Activated naive CD8-positive, alpha-beta T cell treated with anti-CD3 and anti-CD28 coated beads, Interleukin-2, amount 10 ng/mL, durations not matched to agents 7 days and 5 days (primary cell): ENCODE measurements around the gene TIMD4. TPM values are rescaled to one million over a fixed set of nuclear protein-coding genes. Genes with fewer than 3 reads are reported as not detected.
"Not testable (repeated sequence)": the region's sequence is repeated elsewhere in the genome, so short reads cannot be mapped to it uniquely, and the experiment has no call there.

Experiments used
- ATAC-seq: fragments of 150-1000 bp; cut with Tn5 transposase; one replicate; pipeline ENCODE4 v1.10.0; 2021; ENCODE audit warnings: low read depth, moderate library complexity
- POLR2A ChIA-PET: fragments of 350-600 bp; sonication (Branson Sonifier 250); formaldehyde crosslinking; loops from one replicate; lab custom pipeline; 2021; ENCODE audit warnings: antibody characterized with exemption; lab: Charles Lee
- DNase-seq: peaks from one replicate; pipeline ENCODE4 v3.0.0; 2021
- H3K27ac Mint-ChIP-seq: one replicate; pipeline ENCODE4 v1.8.0; 2022; ENCODE audit warnings: mild to moderate bottlenecking, mixed read lengths
- H3K27me3 Mint-ChIP-seq: one replicate; pipeline ENCODE4 v1.8.0; 2022; ENCODE audit warnings: mild to moderate bottlenecking, moderate library complexity, mixed read lengths
- H3K36me3 Mint-ChIP-seq: one replicate; pipeline ENCODE4 v1.8.0; 2021; ENCODE audit warnings: mild to moderate bottlenecking, mixed read lengths
- H3K4me1 Mint-ChIP-seq: one replicate; pipeline ENCODE4 v1.8.0; 2021; ENCODE audit warnings: mixed read lengths
- H3K4me3 Mint-ChIP-seq: one replicate; pipeline ENCODE4 v1.8.0; 2022; ENCODE audit warnings: mild to moderate bottlenecking, moderate library complexity, mixed read lengths
- H3K9me3 Mint-ChIP-seq: one replicate; pipeline ENCODE4 v1.8.0; 2021; ENCODE audit warnings: mixed read lengths
- total RNA-seq, 2 experiments: library from RNA; stranded (reverse); gene quantifications; one replicate each; pipeline ENCODE4 v1.2.3, GENCODE V29; 2021

Gene TIMD4
- total RNA-seq, 2 experiments from 2014 or later, result 3.7 to 4.9 TPM

- peak overlapping the region; percentile 67 for H3K27ac Mint-ChIP-seq
- peaks cover 31% of the 10 kb centered on the region for H3K4me1 Mint-ChIP-seq
- peaks cover 47% of the 10 kb centered on the region for H3K36me3 Mint-ChIP-seq
- H3K27me3 Mint-ChIP-seq, result no peaks in the 10 kb centered on the region
- DNase-seq (peak; percentile 61), ATAC-seq (peak; percentile 89)
- peaks cover 8% of the 10 kb centered on the region for H3K9me3 Mint-ChIP-seq
- POLR2A ChIA-PET, result no interaction called here
- peak overlapping the region; percentile 13 for H3K4me3 Mint-ChIP-seq
These were observed 15.1 kb downstream of the TIMD4 start for GRCh38 chr5:156947925-156948324.

GRCh38 chr5:156942064-156942463, 21.0 kb downstream of the TIMD4 start:
- Mint-ChIP-seq H3K4me1 (peaks cover 36% of the 10 kb centered on the region), H3K4me3 (peak overlapping the region; percentile 54), H3K27me3 (no peaks in the 10 kb centered on the region), H3K36me3 (peaks cover 37% of the 10 kb centered on the region), H3K27ac (peak overlapping the region; percentile 92), H3K9me3 (peaks cover 16% of the 10 kb centered on the region)
- ATAC-seq (peak; percentile 85), DNase-seq (peak; percentile 43)
- POLR2A ChIA-PET, result interaction anchor here (0.6 to 1.9 kb wide), 4 partner anchors 28 to 200 kb away, joined by 4 to 7 read pairs (median 4); partner anchors contain the start of gene MED7

GRCh38 chr5:156940462-156940861, 22.6 kb downstream of the TIMD4 start:
- H3K4me3 Mint-ChIP-seq, H3K27ac Mint-ChIP-seq, POLR2A ChIA-PET, DNase-seq, H3K27me3 Mint-ChIP-seq, ATAC-seq: not testable (repeated sequence)
- peaks cover 39% of the 10 kb centered on the region for H3K36me3 Mint-ChIP-seq
- H3K4me1 Mint-ChIP-seq, result peaks cover 39% of the 10 kb centered on the region
- H3K9me3 Mint-ChIP-seq, result peaks cover 16% of the 10 kb centered on the region

DNA sequence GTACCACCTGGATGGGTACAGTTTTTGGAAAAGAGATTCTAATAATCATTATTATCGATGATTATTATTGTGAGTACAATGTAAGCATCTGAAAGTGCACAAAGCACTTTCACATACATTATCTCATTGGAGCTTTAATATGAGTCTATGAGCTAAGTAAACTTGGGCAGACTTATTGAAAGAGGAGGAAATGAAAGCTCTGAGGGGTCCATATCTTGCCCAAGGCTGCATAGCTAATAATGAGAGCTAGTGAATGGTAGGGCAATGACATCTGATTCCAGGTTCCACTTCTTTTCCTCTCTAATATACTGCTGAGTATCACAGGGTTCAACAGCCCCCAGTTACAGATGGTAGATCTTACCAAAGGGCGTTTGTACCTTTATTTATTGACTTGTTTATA, 26.1 kb downstream of the TIMD4 start:
- Mint-ChIP-seq H3K9me3 (peaks cover 16% of the 10 kb centered on the region), H3K27me3 (no peaks in the 10 kb centered on the region), H3K4me3 (no peak overlapping the region), H3K27ac (no peak overlapping the region), H3K4me1 (peaks cover 56% of the 10 kb centered on the region), H3K36me3 (peaks cover 32% of the 10 kb centered on the region)
- no peak for ATAC-seq
- no peak for DNase-seq
- POLR2A ChIA-PET, result interaction anchor here (1.0 kb wide), 1 partner anchor 138 kb away, joined by 3 read pairs; no protein-coding TSS in a partner anchor

DNA sequence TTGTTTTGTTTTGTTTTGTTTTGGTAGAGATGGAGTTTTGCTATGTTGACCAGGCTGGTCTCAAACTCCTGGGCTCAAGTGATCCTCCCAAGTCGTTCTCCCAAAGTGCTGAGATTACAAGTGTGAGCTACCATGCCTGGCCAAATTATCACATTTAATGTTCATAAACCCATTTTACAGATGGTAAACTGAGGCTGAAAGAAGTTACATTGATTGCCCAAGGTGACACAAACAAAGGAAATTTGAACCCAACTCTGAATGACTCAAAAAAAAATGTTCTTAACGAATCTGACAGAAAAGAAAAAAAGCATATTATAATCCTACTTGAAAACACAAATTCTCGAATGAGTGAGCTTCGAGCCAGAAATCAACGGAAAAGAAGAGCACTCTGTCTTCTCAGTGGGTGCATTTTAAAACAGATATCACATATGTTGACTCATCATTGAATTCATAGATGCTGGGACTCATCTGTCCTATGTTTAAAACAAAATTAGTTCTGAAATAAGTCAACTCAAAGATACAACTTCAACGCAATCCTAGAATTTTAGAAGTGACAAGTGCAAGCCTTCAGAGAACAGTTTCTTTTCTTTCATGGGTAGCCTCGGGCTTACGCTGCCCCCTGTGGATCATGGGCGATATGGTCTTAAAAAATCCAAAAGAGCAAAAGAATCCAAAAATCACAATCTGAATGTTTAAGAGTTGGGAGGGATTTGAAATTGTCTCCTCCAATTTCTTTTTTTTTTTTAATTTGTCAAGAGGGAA, 28.4 kb downstream of the TIMD4 start:
- ATAC-seq (no peak), DNase-seq (peak; percentile 64)
- Mint-ChIP-seq H3K27me3 (no peaks in the 10 kb centered on the region), H3K4me3 (no peak overlapping the region), H3K4me1 (peaks cover 61% of the 10 kb centered on the region), H3K27ac (peak overlapping the region; percentile 55), H3K9me3 (peaks cover 15% of the 10 kb centered on the region), H3K36me3 (peaks cover 37% of the 10 kb centered on the region)
- POLR2A ChIA-PET, result interaction anchor here (1.1 to 1.6 kb wide), 2 partner anchors 14 to 91 kb away, joined by 3 to 4 read pairs; no protein-coding TSS in a partner anchor

GRCh38 chr5:156929366-156929948, 33.6 kb downstream of the TIMD4 start:
- POLR2A ChIA-PET, result interaction anchor here (0.7 to 2.7 kb wide), 3 partner anchors 9 to 172 kb away, joined by 3 to 14 read pairs (median 9); no protein-coding TSS in a partner anchor
- DNase-seq (no peak), ATAC-seq (peak; percentile 71)
- Mint-ChIP-seq H3K4me3 (peak overlapping the region; percentile 14), H3K9me3 (peaks cover 6% of the 10 kb centered on the region), H3K4me1 (peaks cover 78% of the 10 kb centered on the region), H3K27ac (peak overlapping the region; percentile 86), H3K36me3 (peaks cover 34% of the 10 kb centered on the region), H3K27me3 (no peaks in the 10 kb centered on the region)

GRCh38 chr5:156927545-156927944, 35.5 kb downstream of the TIMD4 start:
- Mint-ChIP-seq H3K36me3 (peaks cover 33% of the 10 kb centered on the region), H3K4me1 (peaks cover 67% of the 10 kb centered on the region), H3K27me3 (no peaks in the 10 kb centered on the region), H3K9me3 (peaks cover 6% of the 10 kb centered on the region), H3K4me3 (no peak overlapping the region), H3K27ac (peak overlapping the region; percentile 86)
- POLR2A ChIA-PET, result interaction anchor here (2.7 kb wide), 1 partner anchor 13 kb away, joined by 14 read pairs; no protein-coding TSS in a partner anchor
- ATAC-seq, result no peak
- no peak for DNase-seq

GRCh38 chr5:156925767-156926166, 37.3 kb downstream of the TIMD4 start:
- H3K4me3 Mint-ChIP-seq, POLR2A ChIA-PET, H3K27ac Mint-ChIP-seq, ATAC-seq, DNase-seq, H3K27me3 Mint-ChIP-seq, H3K9me3 Mint-ChIP-seq: not testable (repeated sequence)
- Mint-ChIP-seq H3K36me3 (peaks cover 21% of the 10 kb centered on the region), H3K4me1 (peaks cover 69% of the 10 kb centered on the region)

GRCh38 chr5:156922207-156922792, 40.7 kb downstream of the TIMD4 start:
- Mint-ChIP-seq H3K27ac (peak overlapping the region; percentile 79), H3K27me3 (no peaks in the 10 kb centered on the region), H3K4me1 (peaks cover 61% of the 10 kb centered on the region), H3K36me3 (peaks cover 32% of the 10 kb centered on the region), H3K4me3 (peak overlapping the region; percentile 75), H3K9me3 (no peaks in the 10 kb centered on the region)
- no peak for DNase-seq
- POLR2A ChIA-PET, result interaction anchor here (1.1 kb wide), 1 partner anchor 102 kb away, joined by 4 read pairs; no protein-coding TSS in a partner anchor
- ATAC-seq, result peak; percentile 83

DNA sequence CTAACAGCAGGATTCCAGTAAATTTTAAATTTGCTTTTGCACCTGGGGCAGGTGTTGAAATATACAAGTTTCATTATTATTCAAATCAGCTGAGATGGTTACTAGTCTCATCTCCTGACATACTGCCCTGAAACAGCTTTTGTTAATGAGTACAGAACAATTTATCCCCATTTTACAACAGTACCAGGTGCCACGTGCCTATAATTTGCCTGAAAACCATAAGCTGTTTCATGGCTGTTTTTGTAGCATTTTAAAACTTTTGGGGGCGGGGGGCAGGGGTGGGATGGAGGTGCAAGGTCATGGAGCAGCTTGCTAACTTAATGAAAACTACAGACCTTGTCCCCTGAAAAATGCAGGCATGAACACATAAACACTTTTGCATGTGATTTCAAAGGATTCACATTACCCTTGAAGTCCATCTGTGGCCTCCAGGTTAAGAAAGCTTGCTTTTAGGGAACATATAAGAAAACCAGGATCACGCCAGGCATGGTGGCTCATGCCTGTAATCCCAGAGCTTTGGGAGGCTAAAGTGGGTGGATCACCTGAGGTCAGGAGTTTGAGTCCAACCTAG, 42.1 kb downstream of the TIMD4 start:
- ATAC-seq (peak; percentile 11), DNase-seq (no peak)
- Mint-ChIP-seq H3K27me3 (no peaks in the 10 kb centered on the region), H3K4me1 (peaks cover 62% of the 10 kb centered on the region), H3K27ac (peak overlapping the region; percentile 79), H3K36me3 (peaks cover 34% of the 10 kb centered on the region), H3K4me3 (peak overlapping the region; percentile 75), H3K9me3 (peaks cover 1% of the 10 kb centered on the region)
- POLR2A ChIA-PET, result interaction anchor here (0.6 to 2.3 kb wide), 11 partner anchors 8 to 289 kb away, joined by 3 to 9 read pairs (median 4); partner anchors contain the start of genes HAVCR2 and MED7

- peaks cover 1% of the 10 kb centered on the region for H3K9me3 Mint-ChIP-seq
- H3K27me3 Mint-ChIP-seq, result no peaks in the 10 kb centered on the region
- peaks cover 57% of the 10 kb centered on the region for H3K4me1 Mint-ChIP-seq
- DNase-seq (peak; percentile 50), ATAC-seq (peak; percentile 55)
- POLR2A ChIA-PET, result interaction anchor here (0.6 to 2.3 kb wide), 11 partner anchors 9 to 289 kb away, joined by 3 to 9 read pairs (median 4); partner anchors contain the start of genes HAVCR2 and MED7
- H3K4me3 Mint-ChIP-seq, result peak overlapping the region; percentile 75
- peak overlapping the region; percentile 79 for H3K27ac Mint-ChIP-seq
- H3K36me3 Mint-ChIP-seq, result peaks cover 37% of the 10 kb centered on the region
These were observed 42.8 kb downstream of the TIMD4 start for GRCh38 chr5:156920042-156920860.

DNA sequence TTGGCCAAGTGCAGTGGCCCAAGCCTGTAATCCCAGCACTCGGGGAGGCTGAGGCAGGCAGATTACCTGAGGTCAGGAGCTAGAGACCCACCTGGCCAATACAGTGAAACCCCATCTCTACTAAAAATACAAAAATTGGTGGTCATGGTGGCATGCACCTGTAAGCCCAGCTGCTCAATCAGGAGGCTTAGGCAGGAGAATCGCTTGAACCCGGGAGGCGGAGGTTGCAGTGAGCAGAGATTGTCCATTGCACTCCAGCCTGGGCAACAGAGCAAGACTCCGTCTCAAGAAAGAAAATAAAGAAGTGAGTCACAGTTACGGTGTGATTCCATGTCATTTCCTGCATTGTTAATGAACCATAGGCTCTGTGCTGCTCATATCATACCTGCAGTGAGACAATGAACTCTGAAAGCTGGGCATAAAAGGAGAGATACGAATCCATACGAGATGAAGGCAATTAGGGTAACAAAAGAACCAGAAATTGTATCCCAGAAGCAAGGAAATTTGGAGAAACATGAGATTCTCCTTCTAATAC, 44.6 kb downstream of the TIMD4 start:
- H3K4me3 Mint-ChIP-seq, result no peak overlapping the region
- POLR2A ChIA-PET, result interaction anchor here (0.6 kb wide), 1 partner anchor 63 kb away, joined by 10 read pairs; no protein-coding TSS in a partner anchor
- DNase-seq (no peak), ATAC-seq (no peak)
- peaks cover 1% of the 10 kb centered on the region for H3K9me3 Mint-ChIP-seq
- peaks cover 38% of the 10 kb centered on the region for H3K36me3 Mint-ChIP-seq
- peaks cover 61% of the 10 kb centered on the region for H3K4me1 Mint-ChIP-seq
- H3K27me3 Mint-ChIP-seq, result no peaks in the 10 kb centered on the region
- no peak overlapping the region for H3K27ac Mint-ChIP-seq
